Activated CD4-positive, alpha-beta T cell treated with anti-CD3 and anti-CD28 coated beads, Interleukin-2, amount 10 ng/mL, durations not matched to agents 24 days and 14 days (primary cell): ENCODE measurements around the gene IDI2. TPM values are rescaled to one million over a fixed set of nuclear protein-coding genes. Genes with fewer than 3 reads are reported as not detected.
"Not testable (repeated sequence)": the region's sequence is repeated elsewhere in the genome, so short reads cannot be mapped to it uniquely, and the experiment has no call there.

Source experiments
- DNase-seq: peaks from one replicate; pipeline ENCODE4 v3.0.0; 2022
- H3K27ac Mint-ChIP-seq: one replicate; pipeline ENCODE4 v1.8.0; 2022; ENCODE audit warnings: mild to moderate bottlenecking, mixed read lengths
- H3K27me3 Mint-ChIP-seq: one replicate; pipeline ENCODE4 v1.8.0; 2022; ENCODE audit warnings: mixed read lengths
- H3K36me3 Mint-ChIP-seq: one replicate; pipeline ENCODE4 v1.8.0; 2022; ENCODE audit warnings: low read depth, mild to moderate bottlenecking, mixed read lengths
- H3K4me1 Mint-ChIP-seq: one replicate; pipeline ENCODE4 v1.8.0; 2021; ENCODE audit warnings: mixed read lengths
- H3K4me3 Mint-ChIP-seq: one replicate; pipeline ENCODE4 v1.8.0; 2022; ENCODE audit warnings: mild to moderate bottlenecking, moderate library complexity, mixed read lengths
- H3K9me3 Mint-ChIP-seq: one replicate; pipeline ENCODE4 v1.8.0; 2021; ENCODE audit warnings: mixed read lengths
- intact Hi-C: fragments of 100-400 bp; cut with micrococcal nuclease; formaldehyde crosslinking; loops from one replicate; pipeline ENCODE4 v1.15.1; 2023
- total RNA-seq: library from RNA; stranded (reverse); gene quantifications from 2 replicates; pipeline ENCODE4 v1.2.3, GENCODE V29; 2022

The IDI2 gene
- total RNA-seq, 1 donor from 2014 or later, result not detected

GRCh38 chr10:1040133-1040532 is 14.5 kb upstream of the IDI2 start:
- H3K27me3 Mint-ChIP-seq, result no peaks in the 10 kb centered on the region
- H3K36me3 Mint-ChIP-seq, result peaks cover 60% of the 10 kb centered on the region
- DNase-seq, result no peak
- H3K27ac Mint-ChIP-seq, result peak overlapping the region; percentile 17
- H3K4me3 Mint-ChIP-seq, result no peak overlapping the region
- no peaks in the 10 kb centered on the region for H3K9me3 Mint-ChIP-seq
- H3K4me1 Mint-ChIP-seq, result peaks cover 36% of the 10 kb centered on the region
- intact Hi-C loops, result no loop called here

- H3K9me3 Mint-ChIP-seq, H3K27me3 Mint-ChIP-seq, H3K4me3 Mint-ChIP-seq, intact Hi-C loops, DNase-seq, H3K27ac Mint-ChIP-seq: not testable (repeated sequence)
- H3K36me3 Mint-ChIP-seq, result peaks cover 50% of the 10 kb centered on the region
- H3K4me1 Mint-ChIP-seq, result peaks cover 23% of the 10 kb centered on the region
Observed at GRCh38 chr10:1038769-1039168, 13.1 kb upstream of the IDI2 start.

- intact Hi-C loops, result loop anchor here (2.0 kb wide), 1 partner anchor 14 kb away; no protein-coding TSS in a partner anchor
- Mint-ChIP-seq H3K27me3 (no peaks in the 10 kb centered on the region), H3K27ac (peak overlapping the region; percentile 72), H3K4me1 (peaks cover 14% of the 10 kb centered on the region), H3K9me3 (no peaks in the 10 kb centered on the region), H3K36me3 (peaks cover 46% of the 10 kb centered on the region), H3K4me3 (no peak overlapping the region)
- no peak for DNase-seq
Observed at GRCh38 chr10:1037098-1037497, 11.4 kb upstream of the IDI2 start.

GRCh38 chr10:1036341-1036791 is 10.7 kb upstream of the IDI2 start:
- Mint-ChIP-seq H3K36me3 (peaks cover 43% of the 10 kb centered on the region), H3K27ac (peak overlapping the region; percentile 38), H3K9me3 (no peaks in the 10 kb centered on the region), H3K4me1 (peaks cover 14% of the 10 kb centered on the region), H3K27me3 (no peaks in the 10 kb centered on the region), H3K4me3 (no peak overlapping the region)
- intact Hi-C loops, result loop anchor here (2.0 kb wide), 1 partner anchor 14 kb away; no protein-coding TSS in a partner anchor
- no peak for DNase-seq

- H3K27ac Mint-ChIP-seq, result no peak overlapping the region
- H3K4me3 Mint-ChIP-seq, result no peak overlapping the region
- H3K9me3 Mint-ChIP-seq, result no peaks in the 10 kb centered on the region
- no peaks in the 10 kb centered on the region for H3K27me3 Mint-ChIP-seq
- peaks cover 13% of the 10 kb centered on the region for H3K4me1 Mint-ChIP-seq
- H3K36me3 Mint-ChIP-seq, result peaks cover 33% of the 10 kb centered on the region
- intact Hi-C loops, result no loop called here
- DNase-seq, result no peak
Observed at GRCh38 chr10:1035201-1035600, 9.5 kb upstream of the IDI2 start.

GRCh38 chr10:1034758-1035157 is 9.1 kb upstream of the IDI2 start:
- intact Hi-C loops, result no loop called here
- H3K27me3 Mint-ChIP-seq, result no peaks in the 10 kb centered on the region
- peaks cover 30% of the 10 kb centered on the region for H3K36me3 Mint-ChIP-seq
- peaks cover 11% of the 10 kb centered on the region for H3K4me1 Mint-ChIP-seq
- no peak overlapping the region for H3K27ac Mint-ChIP-seq
- H3K4me3 Mint-ChIP-seq, result no peak overlapping the region
- DNase-seq, result no peak
- H3K9me3 Mint-ChIP-seq, result no peaks in the 10 kb centered on the region

GRCh38 chr10:1033601-1034000 is 7.9 kb upstream of the IDI2 start:
- intact Hi-C loops, result no loop called here
- no peak for DNase-seq

GRCh38 chr10:1029838-1030237 is 4.2 kb upstream of the IDI2 start:
- Mint-ChIP-seq H3K4me3 (no peak overlapping the region), H3K27ac (no peak overlapping the region), H3K4me1 (no peaks in the 10 kb centered on the region), H3K27me3 (no peaks in the 10 kb centered on the region), H3K36me3 (peaks cover 15% of the 10 kb centered on the region), H3K9me3 (no peaks in the 10 kb centered on the region)
- intact Hi-C loops, result no loop called here
- no peak for DNase-seq

More at GRCh38 chr10:1033601-1034000, 7.9 kb upstream of the IDI2 start:
- Mint-ChIP-seq H3K27me3 (no peaks in the 10 kb centered on the region), H3K9me3 (no peaks in the 10 kb centered on the region), H3K36me3 (peaks cover 30% of the 10 kb centered on the region), H3K4me3 (no peak overlapping the region), H3K27ac (no peak overlapping the region), H3K4me1 (peaks cover 11% of the 10 kb centered on the region)

- no peak for DNase-seq
- Mint-ChIP-seq H3K27me3 (no peaks in the 10 kb centered on the region), H3K9me3 (no peaks in the 10 kb centered on the region), H3K4me1 (no peaks in the 10 kb centered on the region), H3K4me3 (no peak overlapping the region), H3K27ac (no peak overlapping the region), H3K36me3 (peaks cover 14% of the 10 kb centered on the region)
- intact Hi-C loops, result no loop called here
Observed at GRCh38 chr10:1026578-1026977, 919 bp upstream of the IDI2 start.

- no peaks in the 10 kb centered on the region for H3K4me1 Mint-ChIP-seq
- peaks cover 34% of the 10 kb centered on the region for H3K36me3 Mint-ChIP-seq
- no peaks in the 10 kb centered on the region for H3K9me3 Mint-ChIP-seq
- H3K27ac Mint-ChIP-seq, result no peak overlapping the region
- H3K4me3 Mint-ChIP-seq, result no peak overlapping the region
- intact Hi-C loops, result no loop called here
- no peak for DNase-seq
- H3K27me3 Mint-ChIP-seq, result no peaks in the 10 kb centered on the region
Observed at GRCh38 chr10:1024103-1024502, 1.6 kb downstream of the IDI2 start.

GRCh38 chr10:1022413-1022812 is 3.2 kb downstream of the IDI2 start:
- peaks cover 41% of the 10 kb centered on the region for H3K36me3 Mint-ChIP-seq
- H3K27ac Mint-ChIP-seq, result no peak overlapping the region
- H3K4me1 Mint-ChIP-seq, result no peaks in the 10 kb centered on the region
- intact Hi-C loops, result loop anchor here (2.0 kb wide), 1 partner anchor 14 kb away; no protein-coding TSS in a partner anchor
- no peaks in the 10 kb centered on the region for H3K27me3 Mint-ChIP-seq
- H3K4me3 Mint-ChIP-seq, result no peak overlapping the region
- no peaks in the 10 kb centered on the region for H3K9me3 Mint-ChIP-seq
- DNase-seq, result no peak

GRCh38 chr10:1020958-1021357 is 4.7 kb downstream of the IDI2 start:
- peaks cover 51% of the 10 kb centered on the region for H3K36me3 Mint-ChIP-seq
- peak overlapping the region; percentile 51 for H3K27ac Mint-ChIP-seq
- H3K27me3 Mint-ChIP-seq, result no peaks in the 10 kb centered on the region
- DNase-seq, result no peak
- H3K9me3 Mint-ChIP-seq, result no peaks in the 10 kb centered on the region
- no peaks in the 10 kb centered on the region for H3K4me1 Mint-ChIP-seq
- intact Hi-C loops, result no loop called here
- H3K4me3 Mint-ChIP-seq, result no peak overlapping the region

GRCh38 chr10:1020460-1020859 is 5.2 kb downstream of the IDI2 start:
- intact Hi-C loops, result no loop called here
- no peak overlapping the region for H3K27ac Mint-ChIP-seq
- H3K36me3 Mint-ChIP-seq, result peaks cover 53% of the 10 kb centered on the region
- DNase-seq, result no peak
- H3K27me3 Mint-ChIP-seq, result no peaks in the 10 kb centered on the region
- H3K9me3 Mint-ChIP-seq, result no peaks in the 10 kb centered on the region
- no peak overlapping the region for H3K4me3 Mint-ChIP-seq
- H3K4me1 Mint-ChIP-seq, result no peaks in the 10 kb centered on the region

GRCh38 chr10:1019362-1019761 is 6.3 kb downstream of the IDI2 start:
- Mint-ChIP-seq H3K27ac (no peak overlapping the region), H3K27me3 (no peaks in the 10 kb centered on the region), H3K4me3 (no peak overlapping the region), H3K36me3 (peaks cover 54% of the 10 kb centered on the region), H3K4me1 (no peaks in the 10 kb centered on the region), H3K9me3 (no peaks in the 10 kb centered on the region)
- no peak for DNase-seq
- intact Hi-C loops, result no loop called here

GRCh38 chr10:1015688-1016087 is 10.0 kb downstream of the IDI2 start:
- Mint-ChIP-seq H3K4me1 (peaks cover 7% of the 10 kb centered on the region), H3K36me3 (peaks cover 78% of the 10 kb centered on the region), H3K9me3 (no peaks in the 10 kb centered on the region), H3K27me3 (no peaks in the 10 kb centered on the region), H3K27ac (no peak overlapping the region), H3K4me3 (no peak overlapping the region)
- no peak for DNase-seq
- intact Hi-C loops, result no loop called here
